Measurements from ENCODE around the gene AGK. TPM values are rescaled to one million over a fixed set of nuclear protein-coding genes. Genes with fewer than 3 reads are reported as not detected.
"Not testable (repeated sequence)": the region's sequence is repeated elsewhere in the genome, so short reads cannot be mapped to it uniquely, and the experiment has no call there.

AGK gene
- total RNA-seq, 1 experiment from 2014 or later: 48.9 TPM

- no peaks in the 10 kb centered on the region for H3K9me2 ChIP-seq (replicated peaks; ENCODE audit: insufficient read depth, low read length)
- H2AFZ ChIP-seq (ENCODE audit: low read length): no peak overlapping the region
- no peak overlapping the region for H3K4me3 ChIP-seq (ENCODE audit: low read length)
- DNase-seq: no peak
- no peak overlapping the region for H3K9ac ChIP-seq (ENCODE audit: low read length)
- H3K36me3 ChIP-seq (ENCODE audit: insufficient read depth, low read length): no peaks in the 10 kb centered on the region
- H3K27ac ChIP-seq (ENCODE audit: low read length): no peak overlapping the region
- no peak overlapping the region for H3K4me2 ChIP-seq (ENCODE audit: low read depth, low read length, poor library complexity, severe bottlenecking)
- no peaks in the 10 kb centered on the region for H3K27me3 ChIP-seq (ENCODE audit: low read length)
- no peaks in the 10 kb centered on the region for H3K79me2 ChIP-seq (ENCODE audit: low read length)
- peaks cover 16% of the 10 kb centered on the region for H3K4me1 ChIP-seq (ENCODE audit: low read length)
- no peaks in the 10 kb centered on the region for H3K9me3 ChIP-seq (ENCODE audit: low read length)
- no peaks in the 10 kb centered on the region for H4K20me1 ChIP-seq (ENCODE audit: insufficient read depth, low read depth, low read length)
Observed at GRCh38 chr7:141541375-141541774, 9.8 kb upstream of the AGK start.

GRCh38 chr7:141544831-141545230 is 6.4 kb upstream of the AGK start:
- no peaks in the 10 kb centered on the region for H3K27me3 ChIP-seq (ENCODE audit: low read length)
- H3K79me2 ChIP-seq (ENCODE audit: low read length): no peaks in the 10 kb centered on the region
- peaks cover 21% of the 10 kb centered on the region for H3K4me1 ChIP-seq (ENCODE audit: low read length)
- no peak overlapping the region for H3K9ac ChIP-seq (ENCODE audit: low read length)
- no peak overlapping the region for H3K4me2 ChIP-seq (ENCODE audit: low read depth, low read length, poor library complexity, severe bottlenecking)
- H4K20me1 ChIP-seq (ENCODE audit: insufficient read depth, low read depth, low read length): no peaks in the 10 kb centered on the region
- DNase-seq: no peak
- H2AFZ ChIP-seq (ENCODE audit: low read length): no peak overlapping the region
- no peak overlapping the region for H3K27ac ChIP-seq (ENCODE audit: low read length)
- H3K9me2 ChIP-seq (replicated peaks; ENCODE audit: insufficient read depth, low read length): no peaks in the 10 kb centered on the region
- no peak overlapping the region for H3K4me3 ChIP-seq (ENCODE audit: low read length)
- no peaks in the 10 kb centered on the region for H3K36me3 ChIP-seq (ENCODE audit: insufficient read depth, low read length)
- no peaks in the 10 kb centered on the region for H3K9me3 ChIP-seq (ENCODE audit: low read length)

GRCh38 chr7:141549582-141549981 is 1.6 kb upstream of the AGK start:
- H3K9me2 ChIP-seq (replicated peaks; ENCODE audit: insufficient read depth, low read length): no peaks in the 10 kb centered on the region
- H3K36me3 ChIP-seq (ENCODE audit: insufficient read depth, low read length): peaks cover 4% of the 10 kb centered on the region; the same call in 1 of the 2 replicates
- H2AFZ ChIP-seq (ENCODE audit: low read length): no peak overlapping the region
- H3K27me3 ChIP-seq (ENCODE audit: low read length): no peaks in the 10 kb centered on the region
- 0 out of 2 replicates have a peak overlapping the region, but pooled peaks have one; percentile 86 for H3K4me3 ChIP-seq (ENCODE audit: low read length)
- H3K9me3 ChIP-seq (ENCODE audit: low read length): no peaks in the 10 kb centered on the region
- no peaks in the 10 kb centered on the region for H4K20me1 ChIP-seq (ENCODE audit: insufficient read depth, low read depth, low read length)
- H3K27ac ChIP-seq (ENCODE audit: low read length): no peak overlapping the region
- H3K79me2 ChIP-seq (ENCODE audit: low read length): peaks cover 42% of the 10 kb centered on the region
- DNase-seq: no peak
- H3K9ac ChIP-seq (ENCODE audit: low read length): no peak overlapping the region
- H3K4me1 ChIP-seq (ENCODE audit: low read length): peaks cover 26% of the 10 kb centered on the region
- peak overlapping the region; percentile 93 for H3K4me2 ChIP-seq (ENCODE audit: low read depth, low read length, poor library complexity, severe bottlenecking)

- Histone ChIP-seq H3K4me3 (ENCODE audit: low read length) (peak overlapping the region; percentile 86), H2AFZ (ENCODE audit: low read length) (peak overlapping the region; percentile 100), H3K27ac (ENCODE audit: low read length) (peak overlapping the region; percentile 44), H3K27me3 (ENCODE audit: low read length) (no peaks in the 10 kb centered on the region), H3K9me2 (replicated peaks; ENCODE audit: insufficient read depth, low read length) (no peaks in the 10 kb centered on the region), H3K9ac (ENCODE audit: low read length) (peak overlapping the region; percentile 90), H3K36me3 (ENCODE audit: insufficient read depth, low read length) (peaks cover 4% of the 10 kb centered on the region; the same call in 1 of the 2 replicates), H3K4me1 (ENCODE audit: low read length) (peaks cover 26% of the 10 kb centered on the region), H3K9me3 (ENCODE audit: low read length) (no peaks in the 10 kb centered on the region), H4K20me1 (ENCODE audit: insufficient read depth, low read depth, low read length) (no peaks in the 10 kb centered on the region), H3K79me2 (ENCODE audit: low read length) (peaks cover 43% of the 10 kb centered on the region), H3K4me2 (ENCODE audit: low read depth, low read length, poor library complexity, severe bottlenecking) (peak overlapping the region; percentile 93)
- no peak for DNase-seq
Observed at GRCh38 chr7:141550386-141551093, 670 bp upstream of the AGK start.

GRCh38 chr7:141551782-141552181 is 572 bp downstream of the AGK start:
- H3K27ac ChIP-seq (ENCODE audit: low read length): no peak overlapping the region
- no peaks in the 10 kb centered on the region for H3K9me3 ChIP-seq (ENCODE audit: low read length)
- no peaks in the 10 kb centered on the region for H3K9me2 ChIP-seq (replicated peaks; ENCODE audit: insufficient read depth, low read length)
- H3K4me1 ChIP-seq (ENCODE audit: low read length): peaks cover 26% of the 10 kb centered on the region
- peak overlapping the region; percentile 93 for H3K4me2 ChIP-seq (ENCODE audit: low read depth, low read length, poor library complexity, severe bottlenecking)
- H3K9ac ChIP-seq (ENCODE audit: low read length): peak overlapping the region; percentile 90
- no peaks in the 10 kb centered on the region for H4K20me1 ChIP-seq (ENCODE audit: insufficient read depth, low read depth, low read length)
- no peak for DNase-seq
- H2AFZ ChIP-seq (ENCODE audit: low read length): peak overlapping the region; percentile 100; the same call in 1 of the 2 replicates
- peak overlapping the region; percentile 86 for H3K4me3 ChIP-seq (ENCODE audit: low read length)
- H3K27me3 ChIP-seq (ENCODE audit: low read length): no peaks in the 10 kb centered on the region
- H3K36me3 ChIP-seq (ENCODE audit: insufficient read depth, low read length): peaks cover 4% of the 10 kb centered on the region; the same call in 1 of the 2 replicates
- H3K79me2 ChIP-seq (ENCODE audit: low read length): peaks cover 43% of the 10 kb centered on the region

GRCh38 chr7:141557360-141557759 is 6.2 kb downstream of the AGK start:
- Histone ChIP-seq H3K27me3 (ENCODE audit: low read length) (no peaks in the 10 kb centered on the region), H3K4me2 (ENCODE audit: low read depth, low read length, poor library complexity, severe bottlenecking) (no peak overlapping the region), H3K27ac (ENCODE audit: low read length) (no peak overlapping the region)

GRCh38 chr7:141557831-141558531 is 6.8 kb downstream of the AGK start:
- not testable (repeated sequence) for H3K9me3 ChIP-seq (ENCODE audit: low read length); H3K9ac ChIP-seq (ENCODE audit: low read length); H4K20me1 ChIP-seq (ENCODE audit: insufficient read depth, low read depth, low read length); H3K9me2 ChIP-seq (replicated peaks; ENCODE audit: insufficient read depth, low read length); H3K27ac ChIP-seq (ENCODE audit: low read length); H3K4me2 ChIP-seq (ENCODE audit: low read depth, low read length, poor library complexity, severe bottlenecking); H2AFZ ChIP-seq (ENCODE audit: low read length); H3K4me1 ChIP-seq (ENCODE audit: low read length); H3K27me3 ChIP-seq (ENCODE audit: low read length); DNase-seq; H3K4me3 ChIP-seq (ENCODE audit: low read length)
- H3K79me2 ChIP-seq (ENCODE audit: low read length): peaks cover 56% of the 10 kb centered on the region
- peaks cover 20% of the 10 kb centered on the region for H3K36me3 ChIP-seq (ENCODE audit: insufficient read depth, low read length)

More at GRCh38 chr7:141557360-141557759, 6.2 kb downstream of the AGK start:
- Histone ChIP-seq H3K79me2 (ENCODE audit: low read length) (peaks cover 56% of the 10 kb centered on the region), H3K36me3 (ENCODE audit: insufficient read depth, low read length) (peaks cover 20% of the 10 kb centered on the region), H4K20me1 (ENCODE audit: insufficient read depth, low read depth, low read length) (no peaks in the 10 kb centered on the region), H3K4me1 (ENCODE audit: low read length) (peaks cover 6% of the 10 kb centered on the region), H3K4me3 (ENCODE audit: low read length) (no peak overlapping the region), H2AFZ (ENCODE audit: low read length) (no peak overlapping the region), H3K9me3 (ENCODE audit: low read length) (no peaks in the 10 kb centered on the region), H3K9me2 (replicated peaks; ENCODE audit: insufficient read depth, low read length) (no peaks in the 10 kb centered on the region), H3K9ac (ENCODE audit: low read length) (no peak overlapping the region)
- DNase-seq: peak; percentile 10

GRCh38 chr7:141558544-141559183 is 7.5 kb downstream of the AGK start:
- peak; percentile 39 for DNase-seq
- no peak overlapping the region for H3K4me2 ChIP-seq (ENCODE audit: low read depth, low read length, poor library complexity, severe bottlenecking)
- no peaks in the 10 kb centered on the region for H3K4me1 ChIP-seq (ENCODE audit: low read length)
- no peaks in the 10 kb centered on the region for H3K9me3 ChIP-seq (ENCODE audit: low read length)
- peaks cover 27% of the 10 kb centered on the region for H3K36me3 ChIP-seq (ENCODE audit: insufficient read depth, low read length)
- no peaks in the 10 kb centered on the region for H3K9me2 ChIP-seq (replicated peaks; ENCODE audit: insufficient read depth, low read length)
- H3K4me3 ChIP-seq (ENCODE audit: low read length): no peak overlapping the region
- no peak overlapping the region for H3K9ac ChIP-seq (ENCODE audit: low read length)
- H3K27ac ChIP-seq (ENCODE audit: low read length): no peak overlapping the region
- no peak overlapping the region for H2AFZ ChIP-seq (ENCODE audit: low read length)
- H3K27me3 ChIP-seq (ENCODE audit: low read length): no peaks in the 10 kb centered on the region
- peaks cover 55% of the 10 kb centered on the region for H3K79me2 ChIP-seq (ENCODE audit: low read length)
- H4K20me1 ChIP-seq (ENCODE audit: insufficient read depth, low read depth, low read length): no peaks in the 10 kb centered on the region

Measured in Karpas-422 (cell line).